ENCODE measurements around the gene ETV1.

- TF ChIP-seq CTCF (IDR thresholded peaks at IDR 0.05; ENCODE audit: low read length): no peak
- no peak for TF ChIP-seq EZH2phosphoT487 (IDR thresholded peaks at IDR 0.05; ENCODE audit: low read length)
Measured at GRCh38 chr7:13851736-13852135, 137.7 kb downstream of the ETV1 start.

Data from MM.1S (cell line).